Glomerular endothelial cell (primary cell): Measurements from ENCODE around the gene C1orf21. TPM values are rescaled to one million over a fixed set of nuclear protein-coding genes. Genes with fewer than 3 reads are reported as not detected.

ENCODE experiments used
- DNase-seq: peaks from one replicate; pipeline ENCODE4 v3.0.0-alpha.2; 2011; ENCODE audit warnings: low read depth, low spot score; ENCODE audit errors: extremely low read depth
- total RNA-seq: library from RNA; depleted of rRNA; stranded (reverse); fragments of >200 nt; gene quantifications from 2 replicates; pipeline ENCODE4 v1.2.3, GENCODE V29; 2015

The C1orf21 gene
- total RNA-seq, 1 donor from 2014 or later: 28.1 TPM

DNA sequence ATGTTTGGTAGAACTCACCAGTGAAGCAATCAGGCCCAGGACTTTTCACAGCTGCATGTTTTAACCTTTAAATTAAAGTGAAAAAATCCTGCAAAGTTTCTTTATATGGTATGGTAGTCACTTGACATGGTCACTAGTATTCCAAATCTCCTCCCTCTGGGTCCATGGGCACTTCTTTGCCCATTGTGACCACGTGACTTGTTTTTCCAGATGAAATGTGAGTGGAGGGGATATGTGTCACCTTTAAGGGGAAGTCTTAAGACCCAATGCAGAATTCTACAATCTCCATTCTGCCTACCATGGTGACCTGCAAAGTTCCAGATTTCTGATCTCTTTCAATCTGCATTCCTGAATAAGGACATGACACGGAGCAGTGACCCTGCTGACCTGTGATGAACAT, 152.8 kb downstream of the C1orf21 start:
- DNase-seq: no peak

DNA sequence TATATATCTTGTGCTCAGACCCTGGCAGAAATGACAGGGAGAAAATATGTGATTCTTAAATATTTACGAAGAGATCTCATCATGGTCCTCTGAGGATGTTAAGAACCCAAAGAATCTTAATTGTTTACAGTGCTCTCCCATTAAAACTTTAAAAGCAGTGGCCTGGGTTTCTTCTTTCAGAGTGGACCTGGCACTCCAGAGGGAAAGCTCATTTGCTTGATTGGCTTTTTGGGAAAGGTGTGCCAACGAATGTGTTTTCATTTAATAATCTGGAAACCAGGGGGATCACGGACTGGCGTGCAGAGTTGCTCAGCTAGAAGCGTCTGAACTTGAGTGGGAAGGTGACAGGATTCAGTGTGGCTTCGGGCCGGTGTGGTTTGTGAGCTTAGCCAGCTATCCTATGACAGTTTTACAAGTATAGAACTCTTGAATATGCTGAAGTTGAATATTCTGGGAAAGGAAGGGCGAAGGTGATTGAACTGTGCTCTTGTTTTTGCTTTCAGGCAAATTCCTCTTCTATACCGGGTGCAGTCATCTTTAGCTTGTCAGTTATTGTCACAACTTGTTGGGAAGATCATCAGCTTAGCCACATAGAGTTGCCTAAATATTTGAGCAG, 154.8 kb downstream of the C1orf21 start:
- DNase-seq: no peak

DNA sequence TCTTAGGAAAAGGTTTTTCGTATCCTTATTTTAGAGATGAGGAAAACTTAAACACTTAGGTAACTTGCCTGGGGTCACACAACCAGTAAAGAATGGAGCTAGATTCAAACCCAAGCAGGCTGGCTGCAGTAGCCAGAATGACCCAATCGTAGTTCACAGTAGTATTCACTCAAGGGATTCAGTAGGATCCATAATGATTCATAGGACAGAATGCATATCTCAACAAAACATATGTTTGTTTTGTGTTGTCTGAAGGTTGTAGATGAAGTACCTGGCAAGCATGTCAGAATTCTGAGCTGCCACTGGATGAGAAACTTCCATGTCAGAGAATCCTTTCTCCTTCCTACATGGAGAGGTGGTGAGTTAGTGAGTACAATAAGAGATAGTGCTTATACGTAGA, 155.5 kb downstream of the C1orf21 start:
- no peak for DNase-seq

DNA sequence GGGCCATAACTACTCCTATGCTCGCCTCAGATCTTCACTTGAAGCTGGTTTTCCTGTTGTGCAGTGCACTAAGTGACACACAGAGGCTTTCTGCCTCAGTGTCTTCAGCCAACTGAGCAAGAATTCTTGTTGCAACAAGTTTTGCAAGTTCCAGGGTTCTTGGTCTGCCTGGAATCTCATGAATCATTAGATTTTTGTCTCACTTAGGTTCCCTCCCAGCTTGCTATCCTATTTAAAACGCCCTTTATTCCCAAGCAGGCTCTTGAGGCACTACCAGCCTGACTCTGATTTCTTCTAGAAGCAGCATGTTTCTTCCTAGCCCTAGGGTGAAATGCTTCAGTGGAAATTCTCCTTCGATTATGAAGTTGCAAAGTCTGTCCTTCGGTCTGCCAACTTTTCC, 158.8 kb downstream of the C1orf21 start:
- no peak for DNase-seq

DNA sequence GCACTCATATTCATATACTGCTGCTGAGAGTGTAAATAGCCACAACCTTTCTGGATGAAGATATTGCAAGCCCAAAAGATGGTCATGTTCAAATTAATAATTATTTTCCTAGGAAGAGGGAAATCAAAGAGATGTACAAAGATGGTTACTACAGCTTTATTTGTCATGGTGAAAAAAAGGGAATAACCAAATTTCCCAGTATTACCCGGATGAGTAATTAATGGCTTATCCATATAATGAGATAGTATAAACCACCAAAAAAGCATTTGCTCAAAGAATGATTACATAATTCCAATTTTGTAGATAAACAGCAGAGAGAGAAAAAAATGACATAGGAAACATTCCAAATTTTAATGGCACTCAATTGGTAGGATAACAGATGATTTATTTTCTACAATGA, 165.6 kb downstream of the C1orf21 start:
- no peak for DNase-seq

DNA sequence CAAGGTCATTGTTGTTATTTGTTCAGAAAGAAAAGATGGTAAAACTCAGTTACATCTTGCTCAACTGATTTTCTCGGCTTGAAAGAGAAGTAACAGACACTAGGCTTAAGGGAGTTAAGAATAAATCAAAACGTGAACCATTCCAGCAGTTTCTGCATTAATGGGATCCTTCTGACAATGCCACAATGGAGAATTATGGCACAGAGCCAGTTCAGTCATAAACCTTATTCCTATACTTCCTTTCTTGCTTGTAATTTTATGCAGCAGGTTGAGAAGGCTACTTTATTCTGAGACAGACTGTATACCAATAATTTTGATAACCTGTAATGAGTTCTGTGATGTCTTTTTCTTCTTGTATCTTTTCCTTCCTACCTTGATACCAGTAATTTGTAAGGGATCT, 167.0 kb downstream of the C1orf21 start:
- DNase-seq: no peak

DNA sequence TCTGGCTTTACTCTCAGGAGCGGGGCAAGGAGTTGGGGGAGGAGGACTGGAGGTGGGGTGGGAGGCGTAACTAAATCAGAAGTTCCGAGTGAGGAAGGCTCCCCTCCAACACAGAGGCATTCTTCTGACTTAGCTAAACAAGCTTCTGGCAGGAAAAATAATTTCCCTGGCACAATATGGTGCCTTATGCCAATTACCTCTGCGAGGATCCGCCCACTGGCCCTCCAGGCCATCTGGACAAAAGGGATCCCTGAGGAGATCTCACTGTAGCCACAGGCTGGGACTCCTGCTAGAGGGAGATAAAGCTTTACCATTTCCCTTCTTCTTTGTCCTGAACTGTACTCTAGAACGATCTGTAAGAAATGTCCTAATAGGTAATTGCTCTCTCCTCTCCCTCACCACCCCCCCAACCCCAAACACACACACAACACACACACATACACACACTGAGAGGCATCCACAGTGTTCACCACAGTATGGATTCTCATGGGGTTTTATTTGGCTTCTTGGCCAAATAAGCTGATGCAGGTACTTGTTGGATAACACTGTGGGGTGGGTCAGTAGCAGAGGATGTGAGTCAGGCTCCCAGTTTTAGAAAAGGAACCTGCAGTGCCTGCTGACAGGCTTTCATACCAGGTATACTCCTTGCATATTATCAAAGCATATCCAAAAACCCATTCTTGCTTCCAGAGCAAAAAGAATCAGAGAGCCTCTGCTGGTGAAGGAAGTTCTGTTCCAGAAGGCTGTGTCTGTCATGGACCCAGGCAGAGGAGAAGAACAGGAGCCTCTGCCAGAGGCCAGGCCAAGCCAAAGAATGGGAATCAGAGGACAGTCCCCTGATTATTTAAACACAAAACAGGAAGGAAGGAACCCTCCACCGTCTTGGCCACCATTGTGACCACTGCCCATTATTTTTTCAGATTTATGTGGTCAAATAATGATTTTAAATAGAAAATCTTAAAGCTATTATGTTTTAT, 169.1 kb downstream of the C1orf21 start:
- no peak for DNase-seq

DNA sequence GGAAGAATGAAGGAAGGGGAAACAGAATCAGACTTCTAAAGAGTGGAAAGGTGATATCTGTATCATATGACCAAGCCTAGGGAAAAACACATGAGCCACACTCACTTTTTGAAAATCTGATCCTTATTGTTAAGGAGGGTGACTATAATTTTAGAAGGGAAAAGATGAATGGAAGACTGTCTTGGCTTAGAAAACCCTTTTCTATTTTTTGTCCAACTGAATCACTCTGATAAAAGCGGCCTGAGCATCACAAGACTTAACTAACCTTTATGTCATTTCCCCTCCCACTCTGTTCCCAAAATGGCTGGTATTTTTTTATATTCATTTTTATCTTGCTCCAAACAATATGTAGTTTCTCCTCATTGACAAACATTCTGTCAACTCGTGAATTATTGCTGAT, 169.8 kb downstream of the C1orf21 start:
- DNase-seq: no peak

DNA sequence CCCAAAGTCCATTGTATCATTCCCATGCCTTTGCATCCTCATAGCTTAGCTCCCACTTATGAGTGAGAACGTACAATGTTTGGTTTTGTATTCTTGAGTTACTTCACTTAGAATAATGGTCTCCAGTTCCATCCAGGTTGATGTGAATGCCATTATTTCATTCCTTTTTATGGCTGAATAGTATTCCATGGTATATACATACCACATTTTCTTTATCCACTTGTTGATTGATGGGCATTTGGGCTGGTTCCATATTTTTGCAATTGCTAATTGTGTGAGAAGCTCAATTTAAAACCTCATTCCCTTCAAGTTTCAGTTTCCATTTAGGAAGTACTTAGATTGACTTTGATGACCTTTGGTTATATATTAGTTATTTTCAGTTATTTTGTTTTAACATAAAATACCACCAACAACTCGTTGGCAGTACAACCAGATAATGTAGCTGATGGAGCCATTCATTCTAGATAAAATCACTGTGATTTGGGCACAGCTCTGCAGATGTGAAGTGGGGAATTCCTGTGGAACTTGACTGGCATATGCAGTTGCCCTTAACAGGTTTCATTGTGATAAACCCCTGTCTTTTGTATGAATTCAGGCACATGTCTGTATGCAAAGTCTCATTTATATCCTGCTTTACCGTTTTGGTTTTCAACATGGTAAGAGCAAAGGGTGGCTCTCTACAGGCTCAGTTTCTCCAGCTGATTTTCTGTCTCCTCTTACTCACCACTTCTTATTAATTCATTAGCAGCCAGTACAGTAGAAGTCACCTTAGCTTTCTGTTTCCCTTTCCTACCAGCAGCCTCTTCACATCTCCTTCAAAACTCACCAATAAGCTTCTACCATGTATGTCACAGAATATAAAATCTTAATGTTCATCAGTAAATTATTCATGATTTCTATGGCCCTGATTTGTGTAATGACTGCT, 170.9 kb downstream of the C1orf21 start:
- no peak for DNase-seq

DNA sequence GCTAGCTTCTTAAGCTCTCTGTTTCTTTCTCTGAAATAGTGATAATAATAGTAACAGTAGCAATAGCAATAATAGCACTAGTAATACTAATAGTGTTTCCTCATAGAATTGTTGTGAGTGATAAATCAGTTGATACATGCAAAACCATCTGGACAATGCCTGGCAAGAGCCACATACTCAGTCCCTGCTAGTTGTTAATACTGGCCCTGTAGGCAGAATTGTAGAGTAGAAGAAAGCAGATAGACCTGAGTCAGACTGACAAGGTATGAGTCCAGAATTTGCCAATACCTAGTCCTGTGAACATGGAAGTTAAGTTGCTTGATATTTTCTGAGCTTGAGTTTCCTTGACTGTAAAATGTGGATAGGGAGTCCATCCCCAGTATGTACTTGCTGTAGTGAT, 171.9 kb downstream of the C1orf21 start:
- DNase-seq: no peak

DNA sequence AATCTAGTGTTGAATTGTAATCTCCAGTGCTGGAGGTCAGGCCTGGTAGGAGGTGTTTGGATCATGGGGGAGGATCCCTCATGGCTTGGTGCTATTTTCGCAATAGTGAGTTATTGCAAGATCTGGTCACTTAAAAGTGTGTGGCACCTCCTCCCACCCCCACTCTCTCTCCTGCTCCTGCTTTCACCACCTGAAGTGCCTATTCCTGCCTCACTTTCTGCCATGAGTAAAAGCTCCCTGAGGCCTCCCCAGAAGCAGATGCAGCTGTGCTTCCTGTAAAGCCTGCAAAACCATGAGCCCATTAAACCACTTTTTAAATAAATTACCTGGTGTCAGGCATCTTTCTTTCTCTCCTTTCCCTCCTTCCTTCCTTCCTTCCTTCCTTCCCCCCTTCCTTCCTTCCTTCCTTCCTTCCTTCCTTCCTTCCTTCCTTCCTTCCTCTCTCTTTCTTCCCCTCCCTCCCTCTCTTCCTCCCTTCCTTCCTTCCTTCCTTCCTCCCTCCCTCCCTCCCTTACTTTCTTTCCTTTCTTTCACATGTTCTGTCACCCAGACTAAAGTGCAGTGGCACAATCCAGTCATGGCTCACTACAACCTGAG, 172.4 kb downstream of the C1orf21 start:
- no peak for DNase-seq

DNA sequence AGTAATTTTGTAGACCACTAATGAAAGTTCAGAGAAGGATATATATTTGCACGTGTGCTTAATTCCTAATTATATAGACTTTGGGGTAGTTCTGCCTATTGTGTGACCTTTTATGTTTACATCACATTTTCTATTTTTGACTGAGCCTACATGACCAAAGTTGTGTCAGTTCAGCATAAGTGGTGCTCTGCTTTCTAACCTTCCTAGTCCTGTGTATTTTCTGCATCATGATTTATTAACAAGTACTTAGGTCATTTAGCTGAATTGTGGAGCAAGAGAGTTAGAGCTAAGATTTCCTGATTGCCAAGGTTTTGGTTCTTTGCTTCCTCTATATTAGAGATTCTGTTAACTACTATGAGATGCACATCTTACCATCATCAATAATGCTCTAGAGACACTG, 176.0 kb downstream of the C1orf21 start:
- DNase-seq: no peak

DNA sequence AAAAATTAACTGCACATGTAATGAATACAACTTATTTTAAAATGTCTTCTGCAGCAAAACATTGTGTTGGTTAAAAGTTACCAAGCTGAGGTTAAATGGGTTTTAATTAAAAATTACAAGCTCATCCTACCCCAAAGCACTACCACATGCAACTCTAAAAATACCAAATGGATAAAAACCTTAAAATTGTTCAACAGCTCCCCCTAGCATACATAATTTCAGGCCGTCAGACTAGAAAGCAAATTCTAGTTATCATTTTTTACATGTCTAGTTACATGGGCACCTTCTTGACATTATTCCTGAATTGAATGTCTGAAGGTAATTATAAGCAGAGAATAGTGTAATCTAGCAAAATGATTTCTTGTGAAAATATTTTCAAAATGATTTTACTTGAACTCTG, 176.5 kb downstream of the C1orf21 start:
- DNase-seq: no peak

DNA sequence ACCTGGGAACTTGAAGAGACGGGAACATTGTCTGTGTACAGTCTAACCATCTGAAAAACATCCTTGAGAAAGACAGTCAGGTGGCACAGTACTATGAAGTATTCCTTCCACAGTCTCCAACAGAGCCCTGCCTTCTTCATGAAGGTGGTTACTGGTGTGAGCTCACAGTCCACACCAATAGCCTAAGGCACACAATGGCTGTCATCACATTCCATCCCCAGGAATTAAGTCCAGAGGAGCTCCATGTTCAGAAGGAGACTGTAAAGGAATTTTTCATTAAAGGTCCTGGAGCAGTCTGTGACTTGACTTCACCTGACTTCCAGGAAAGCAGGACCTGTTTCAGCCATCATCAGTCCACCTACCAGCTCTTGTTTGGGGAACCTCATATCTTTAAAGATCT, 180.2 kb downstream of the C1orf21 start:
- no peak for DNase-seq

DNA sequence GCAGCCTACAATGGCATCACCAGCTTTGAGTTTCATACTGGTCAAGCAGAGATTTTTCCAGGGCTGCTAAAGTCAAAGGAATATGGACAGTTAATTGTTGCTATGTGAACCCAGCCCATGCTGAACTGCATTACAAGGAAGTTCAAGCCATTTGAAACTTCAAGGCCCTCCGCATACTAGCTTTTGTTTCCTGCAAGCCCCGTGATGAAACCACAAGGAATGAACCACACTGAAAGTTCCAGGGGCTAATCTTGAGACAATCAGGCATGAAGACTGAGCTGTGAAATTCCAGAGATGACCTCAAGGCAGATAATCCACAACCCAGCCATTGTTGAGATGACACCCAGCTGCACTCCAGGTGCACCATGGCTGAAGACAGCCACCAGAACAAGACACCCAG, 180.8 kb downstream of the C1orf21 start:
- DNase-seq: no peak

DNA sequence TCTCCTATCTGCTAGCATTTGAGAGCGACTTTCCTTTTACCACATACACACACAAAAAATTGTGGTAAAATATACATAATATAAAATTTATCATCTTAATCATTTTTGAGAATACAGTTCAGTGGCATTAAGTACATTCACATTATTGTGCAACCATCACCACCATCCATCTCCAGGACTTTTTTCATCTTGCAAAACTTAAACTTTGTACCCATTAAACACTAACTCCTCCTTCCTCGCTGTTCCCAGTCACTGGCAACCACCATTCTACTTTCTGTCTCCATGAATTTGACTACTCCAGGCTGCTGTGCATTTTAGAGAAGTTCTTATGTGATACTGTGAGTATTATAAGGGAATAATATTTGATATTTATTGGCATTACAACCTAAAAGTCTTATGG, 181.3 kb downstream of the C1orf21 start:
- DNase-seq: no peak

DNA sequence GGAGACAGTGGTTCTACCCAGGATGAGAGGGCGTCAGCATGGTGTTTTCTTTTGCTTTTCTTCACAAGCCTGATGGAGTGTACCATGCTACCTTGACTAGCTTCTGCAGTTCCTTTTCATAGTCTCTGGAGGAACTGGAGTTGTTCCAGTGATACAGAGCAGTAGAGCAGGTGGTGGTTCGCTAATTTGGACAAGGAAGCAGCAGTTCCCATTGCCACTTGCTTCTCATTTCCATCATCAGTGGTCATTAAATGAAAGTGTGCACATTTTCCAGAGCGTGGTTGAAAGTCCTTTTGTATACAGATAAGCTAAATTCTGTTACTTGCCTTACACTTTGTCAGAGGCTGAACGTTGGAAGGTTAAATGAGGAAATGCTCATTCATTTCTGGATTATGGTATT, 182.3 kb downstream of the C1orf21 start:
- no peak for DNase-seq

DNA sequence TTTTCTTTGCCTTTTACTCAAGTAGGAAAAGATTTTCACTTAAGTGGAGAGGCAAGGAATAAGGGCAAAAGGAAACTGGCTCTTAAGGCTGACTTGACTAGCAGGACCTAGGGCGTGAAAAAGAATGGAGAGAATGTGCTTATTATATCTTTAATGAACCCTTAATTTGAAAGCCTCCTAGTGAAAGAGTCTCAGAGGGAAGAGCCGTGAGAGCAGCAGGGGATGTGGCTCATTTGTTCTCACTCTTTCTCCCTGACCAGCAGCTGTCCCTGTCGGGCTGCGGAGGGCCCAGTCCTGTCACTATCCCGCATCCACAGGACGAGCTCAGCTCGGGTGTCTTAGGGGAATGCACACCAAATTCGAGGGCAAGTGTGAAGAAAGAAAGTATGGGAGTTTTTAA, 187.8 kb downstream of the C1orf21 start:
- DNase-seq: no peak

DNA sequence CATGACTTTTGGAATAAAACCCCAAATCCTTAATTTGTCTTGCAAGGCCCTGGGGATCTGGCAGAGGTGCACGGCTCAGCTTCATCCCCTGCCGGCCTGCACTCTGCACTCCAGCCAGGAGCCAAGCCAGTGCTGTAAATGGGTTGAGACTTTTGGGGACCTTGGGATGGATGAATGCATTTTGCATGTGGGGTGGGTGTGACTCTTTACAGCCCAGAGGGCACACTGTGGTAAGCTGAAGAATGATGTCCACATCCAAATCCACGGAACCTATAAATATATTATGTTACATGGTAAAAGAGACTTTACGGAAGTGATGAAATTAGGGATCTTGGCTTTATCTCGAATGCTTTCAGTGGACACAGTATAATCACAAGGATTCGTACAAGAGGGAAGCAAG, 190.0 kb downstream of the C1orf21 start:
- no peak for DNase-seq

DNA sequence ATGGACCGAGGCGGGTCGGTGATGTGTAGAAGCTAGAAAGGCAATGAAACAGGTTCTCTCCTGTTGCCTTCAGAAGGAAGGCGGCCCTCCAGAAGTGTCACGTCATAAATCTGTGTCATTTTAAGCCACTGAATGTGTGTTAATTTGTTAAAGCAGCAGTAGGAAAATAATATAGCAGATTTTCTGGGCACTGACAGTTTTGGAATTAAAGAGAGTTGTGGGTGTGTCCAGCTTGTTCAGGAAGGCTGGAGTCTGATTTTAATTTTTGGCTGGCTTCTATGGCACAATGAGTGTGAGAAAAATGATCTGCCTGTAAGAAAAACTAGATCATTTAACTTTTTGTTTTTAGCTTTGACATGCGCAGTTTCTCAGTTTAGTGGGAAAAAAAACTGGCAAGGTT, 190.5 kb downstream of the C1orf21 start:
- no peak for DNase-seq

DNA sequence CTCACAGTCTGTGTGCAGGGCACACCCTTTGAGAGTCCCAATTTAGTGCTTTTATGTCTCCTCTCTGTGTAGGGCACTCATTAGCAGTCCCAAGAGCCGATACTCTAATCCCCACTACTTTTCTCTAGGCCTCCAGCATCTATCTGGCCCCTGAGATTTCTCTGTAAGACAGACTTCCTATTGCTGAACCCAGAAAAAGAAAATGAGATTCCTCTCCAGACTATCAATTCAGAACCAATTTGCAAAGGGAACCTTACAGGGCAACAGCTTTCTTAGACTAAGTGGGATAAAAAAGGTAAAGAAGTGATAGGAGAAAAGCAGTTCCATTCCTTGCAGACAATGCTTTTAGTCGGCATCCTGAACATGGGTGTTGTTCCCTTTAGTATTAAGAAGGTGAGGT, 195.6 kb downstream of the C1orf21 start:
- no peak for DNase-seq
